Epithelial cell of proximal tubule (primary cell): ENCODE measurements around the gene DUS2. TPM values are rescaled to one million over a fixed set of nuclear protein-coding genes. Genes with fewer than 3 reads are reported as not detected.

Source experiments
- DNase-seq: peaks from one replicate; pipeline ENCODE4 v3.0.0-alpha.2; 2011; ENCODE audit warnings: low read depth
- H3K4me3 ChIP-seq: 2 replicates; pipeline ENCODE4 v1.5.1; 2011; ENCODE audit warnings: low read depth, mild to moderate bottlenecking, low read length
- total RNA-seq: library from RNA; depleted of rRNA; stranded (reverse); fragments of >200 nt; gene quantifications from 2 replicates; pipeline ENCODE4 v1.2.3, GENCODE V29; 2015
- TF ChIP-seq, protein P1 (sequence below): conservative IDR thresholded peaks from 2 replicates; pipeline ENCODE4 v1.5.1; 2012; ENCODE audit warnings: low read depth, mild to moderate bottlenecking, low read length

Gene DUS2
- total RNA-seq, 1 donor from 2014 or later: 20.9 TPM

GRCh38 chr16:68073902-68074760, 51.0 kb downstream of the DUS2 start:
- H3K4me3 ChIP-seq: no peak overlapping the region
- TF ChIP-seq, protein P1, sequence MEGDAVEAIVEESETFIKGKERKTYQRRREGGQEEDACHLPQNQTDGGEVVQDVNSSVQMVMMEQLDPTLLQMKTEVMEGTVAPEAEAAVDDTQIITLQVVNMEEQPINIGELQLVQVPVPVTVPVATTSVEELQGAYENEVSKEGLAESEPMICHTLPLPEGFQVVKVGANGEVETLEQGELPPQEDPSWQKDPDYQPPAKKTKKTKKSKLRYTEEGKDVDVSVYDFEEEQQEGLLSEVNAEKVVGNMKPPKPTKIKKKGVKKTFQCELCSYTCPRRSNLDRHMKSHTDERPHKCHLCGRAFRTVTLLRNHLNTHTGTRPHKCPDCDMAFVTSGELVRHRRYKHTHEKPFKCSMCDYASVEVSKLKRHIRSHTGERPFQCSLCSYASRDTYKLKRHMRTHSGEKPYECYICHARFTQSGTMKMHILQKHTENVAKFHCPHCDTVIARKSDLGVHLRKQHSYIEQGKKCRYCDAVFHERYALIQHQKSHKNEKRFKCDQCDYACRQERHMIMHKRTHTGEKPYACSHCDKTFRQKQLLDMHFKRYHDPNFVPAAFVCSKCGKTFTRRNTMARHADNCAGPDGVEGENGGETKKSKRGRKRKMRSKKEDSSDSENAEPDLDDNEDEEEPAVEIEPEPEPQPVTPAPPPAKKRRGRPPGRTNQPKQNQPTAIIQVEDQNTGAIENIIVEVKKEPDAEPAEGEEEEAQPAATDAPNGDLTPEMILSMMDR: no peak
- DNase-seq: no peak

- no peak overlapping the region for H3K4me3 ChIP-seq
- TF ChIP-seq, protein P1: no peak
These were observed 51.9 kb downstream of the DUS2 start for GRCh38 chr16:68074850-68075555.

DNA sequence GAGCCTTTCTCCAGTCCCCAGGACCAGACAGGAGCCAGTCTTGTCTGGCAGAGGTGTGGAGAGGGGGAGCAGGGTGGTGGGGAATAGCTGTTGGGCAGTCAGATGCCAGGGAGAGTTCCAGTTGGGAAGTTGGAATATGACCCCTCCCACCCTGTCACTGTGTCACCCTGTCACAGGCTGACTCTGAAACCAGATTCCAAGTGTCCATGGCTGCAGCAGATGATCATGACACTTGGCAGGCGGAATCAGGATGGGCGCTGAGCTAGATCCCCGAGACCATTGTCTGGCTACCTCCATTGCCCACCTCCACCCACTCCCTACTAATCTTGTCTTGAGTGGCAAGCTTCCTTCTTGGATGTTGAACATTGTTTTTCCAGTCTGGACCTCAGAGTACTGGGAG, 52.9 kb downstream of the DUS2 start:
- no peak for DNase-seq
- TF ChIP-seq, protein P1: no peak
- no peak overlapping the region for H3K4me3 ChIP-seq

More at GRCh38 chr16:68074850-68075555, 51.9 kb downstream of the DUS2 start:
- DNase-seq: no peak

- TF ChIP-seq, protein P1: no peak
- no peak for DNase-seq
- H3K4me3 ChIP-seq: no peak overlapping the region
These were observed 53.5 kb downstream of the DUS2 start for GRCh38 chr16:68076560-68076959.

DNA sequence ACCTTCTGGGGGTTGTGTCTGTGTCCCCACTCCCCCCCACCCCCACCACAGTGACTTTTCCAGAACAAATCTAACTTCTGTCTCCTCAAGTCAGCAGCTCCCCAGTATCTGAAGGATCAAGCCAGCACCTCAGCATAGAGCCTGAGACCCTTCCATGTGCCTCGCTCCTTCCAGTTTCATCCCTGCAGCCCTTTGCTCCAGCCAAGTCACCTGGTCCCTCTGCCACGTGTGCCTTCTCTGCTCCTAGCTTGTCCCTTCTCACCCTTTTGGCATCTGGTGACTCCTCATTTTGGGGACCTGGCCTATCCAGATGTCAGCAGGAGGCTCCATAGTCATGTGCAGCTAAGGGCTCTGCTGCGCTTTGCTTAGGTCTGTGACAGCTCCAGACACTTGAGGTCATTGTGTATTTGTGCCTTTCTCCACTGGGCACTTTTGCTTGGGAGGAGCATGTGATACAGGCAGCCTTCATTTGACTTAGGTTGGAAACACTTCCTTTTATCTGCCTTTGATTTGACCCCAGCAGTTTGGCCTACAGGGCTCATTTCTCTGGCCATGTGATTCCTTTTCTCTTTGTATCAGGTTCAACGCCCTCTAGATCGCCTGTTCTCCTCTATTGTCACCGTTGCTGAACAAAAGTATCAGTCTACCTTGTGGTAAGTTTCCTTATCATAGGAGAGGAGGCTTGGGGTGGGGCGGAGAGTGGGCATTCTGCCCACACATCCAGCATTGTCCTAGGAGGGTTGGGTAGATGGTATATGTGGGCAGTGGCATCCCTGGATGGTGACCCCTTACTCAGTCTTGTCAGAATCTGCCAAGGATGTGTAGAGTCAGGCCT, 55.0 kb downstream of the DUS2 start:
- no peak overlapping the region for H3K4me3 ChIP-seq
- DNase-seq: no peak
- TF ChIP-seq, protein P1: no peak

DNA sequence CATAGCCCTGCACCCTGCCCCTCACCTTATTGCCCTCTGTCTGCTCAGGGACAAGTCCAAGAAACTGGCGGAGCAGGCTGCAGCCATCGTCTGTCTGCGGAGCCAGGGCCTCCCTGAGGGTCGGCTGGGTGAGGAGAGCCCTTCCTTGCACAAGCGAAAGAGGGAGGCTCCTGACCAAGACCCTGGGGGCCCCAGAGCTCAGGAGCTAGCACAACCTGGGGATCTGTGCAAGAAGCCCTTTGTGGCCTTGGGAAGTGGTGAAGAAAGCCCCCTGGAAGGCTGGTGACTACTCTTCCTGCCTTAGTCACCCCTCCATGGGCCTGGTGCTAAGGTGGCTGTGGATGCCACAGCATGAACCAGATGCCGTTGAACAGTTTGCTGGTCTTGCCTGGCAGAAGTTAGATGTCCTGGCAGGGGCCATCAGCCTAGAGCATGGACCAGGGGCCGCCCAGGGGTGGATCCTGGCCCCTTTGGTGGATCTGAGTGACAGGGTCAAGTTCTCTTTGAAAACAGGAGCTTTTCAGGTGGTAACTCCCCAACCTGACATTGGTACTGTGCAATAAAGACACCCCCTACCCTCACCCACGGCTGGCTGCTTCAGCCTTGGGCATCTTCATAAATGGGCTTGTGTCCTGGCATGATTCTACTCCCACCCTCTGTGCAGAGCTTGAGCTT, 55.8 kb downstream of the DUS2 start:
- TF ChIP-seq, protein P1: no peak
- DNase-seq: no peak

More for the DNA sequence above, 55.8 kb downstream of the DUS2 start:
- H3K4me3 ChIP-seq: no peak overlapping the region
